Keratinocyte (primary cell): ENCODE data around the gene NCAM2. TPM values are rescaled to one million over a fixed set of nuclear protein-coding genes. Genes with fewer than 3 reads are reported as not detected.

ENCODE experiments used
- DNase-seq: peaks from one replicate; pipeline ENCODE4 v3.0.0-alpha.2; 2011; ENCODE audit warnings: low read depth, missing footprints, low spot score
- FAIRE-seq: peaks from 2 replicates; lab custom pipeline; 2011; peaks lifted over from hg19 to GRCh38; lab: Jason Lieb, UNC
- H2AFZ ChIP-seq: 2 replicates; pipeline ENCODE4 v1.6.0; 2012; ENCODE audit warnings: low read length, control low read depth, inconsistent platforms; ENCODE audit not compliant: control insufficient read depth
- H3K27ac ChIP-seq: 2 replicates; pipeline ENCODE4 v1.5.1; 2011; ENCODE audit warnings: low read length; ENCODE audit not compliant: control insufficient read depth, insufficient read depth
- H3K27me3 ChIP-seq: 3 replicates; pipeline ENCODE4 v1.6.0; 2011; ENCODE audit warnings: low read length; ENCODE audit not compliant: control insufficient read depth, insufficient read depth; ENCODE audit errors: extremely low read depth
- H3K36me3 ChIP-seq, 2 experiments: 2 replicates in 1 of 2; 3 replicates in 1 of 2; pipeline ENCODE4 v1.5.1; 2011; ENCODE audit warnings: low read length in 2 of 2, mild to moderate bottlenecking in 1 of 2; ENCODE audit not compliant: control insufficient read depth in 2 of 2, insufficient read depth in 2 of 2; ENCODE audit errors: extremely low read depth in 1 of 2
- H3K4me1 ChIP-seq: 3 replicates; pipeline ENCODE4 v1.5.1; 2011; ENCODE audit warnings: low read length; ENCODE audit not compliant: control insufficient read depth, insufficient read depth; ENCODE audit errors: extremely low read depth
- H3K4me2 ChIP-seq: 3 replicates; pipeline ENCODE4 v1.6.0; 2011; ENCODE audit warnings: low read depth, low read length; ENCODE audit not compliant: control insufficient read depth, insufficient read depth; ENCODE audit errors: extremely low read depth
- H3K4me3 ChIP-seq, 3 experiments: fragments of 200-600 bp in 1 of 3; sonication (generic) in 1 of 3; 2 replicates in 2 of 3; 3 replicates in 1 of 3; pipeline ENCODE4 v1.5.1; 2011 to 2016; ENCODE audit warnings: low read length in 3 of 3, mild to moderate bottlenecking in 3 of 3, control low read depth in 2 of 3, inconsistent platforms in 1 of 3, low read depth in 1 of 3, mixed read lengths in 1 of 3, mixed run types in 1 of 3, moderate library complexity in 1 of 3; ENCODE audit not compliant: control insufficient read depth in 2 of 3, insufficient read depth in 2 of 3; ENCODE audit errors: extremely low read depth in 1 of 3
- H3K79me2 ChIP-seq: 2 replicates; pipeline ENCODE4 v1.6.0; 2012; ENCODE audit warnings: low read length; ENCODE audit not compliant: control insufficient read depth, insufficient read depth
- H3K9ac ChIP-seq: 3 replicates; pipeline ENCODE4 v1.6.0; 2011; ENCODE audit warnings: low read length; ENCODE audit not compliant: control insufficient read depth, insufficient read depth; ENCODE audit errors: extremely low read depth
- H3K9me1 ChIP-seq: 3 replicates; pipeline ENCODE4 v1.6.0; 2011; ENCODE audit warnings: low read length; ENCODE audit not compliant: control insufficient read depth, insufficient read depth; ENCODE audit errors: extremely low read depth
- H3K9me3 ChIP-seq: 2 replicates; pipeline ENCODE4 v1.5.1; 2012; ENCODE audit warnings: low read depth, low read length; ENCODE audit not compliant: control insufficient read depth
- H4K20me1 ChIP-seq: 3 replicates; pipeline ENCODE4 v1.6.0; 2011; ENCODE audit warnings: low read length; ENCODE audit not compliant: control insufficient read depth, insufficient read depth; ENCODE audit errors: extremely low read depth
- CTCF ChIP-seq, 3 experiments: IDR thresholded peaks in 1 of 3; conservative IDR thresholded peaks in 1 of 3; optimal IDR thresholded peaks in 1 of 3; 2 replicates in 2 of 3; 3 replicates in 1 of 3; pipeline versions ENCODE3 to v1.5.1; 2011; ENCODE audit warnings: low read length in 3 of 3, mild to moderate bottlenecking in 3 of 3, moderate library complexity in 2 of 3, control low read depth in 1 of 3, inconsistent platforms in 1 of 3; ENCODE audit not compliant: insufficient read depth in 2 of 3; ENCODE audit errors: extremely low read depth in 1 of 3
- EZH2 ChIP-seq: IDR thresholded peaks from one replicate; pipeline ENCODE4 v1.6.1; 2012; ENCODE audit warnings: inconsistent platforms, mild to moderate bottlenecking, low read length, moderate library complexity
- dilution Hi-C: fragments of 300-500 bp; cut with MboI; formaldehyde crosslinking; loops from one replicate; pipeline ENCODE4 v1.7.0; 2020; ENCODE audit warnings: low sequenced_read_pairs; ENCODE audit not compliant: extremely low pct_ligation_motif_present
- polyA plus RNA-seq, 5 experiments: library from polyadenylated mRNA; depleted of rRNA in 3 of 5; stranded (reverse) in 3 of 5; stranded (forward) in 1 of 5; unstranded in 1 of 5; fragments of >200 nt; gene quantifications; 1 replicate in 1 of 5; 2 replicates in 3 of 5; 3 replicates in 1 of 5; pipeline versions ENCODE4 v1.2.1 to v1.2.3, GENCODE V29; 2011 to 2012; ENCODE audit warnings: missing spikeins in 2 of 5, low read depth in 1 of 5, low replicate concordance in 1 of 5

The NCAM2 gene
- polyA plus RNA-seq, 1 donor (not counting 4 experiments of a cell fraction or from before 2014, with no cell fraction given) = 0.16 TPM

GRCh38 chr21:21396424-21396823, 398.2 kb downstream of the NCAM2 start:
- H3K79me2 ChIP-seq = no peaks in the 10 kb centered on the region
- no peaks in the 10 kb centered on the region for H3K9me1 ChIP-seq
- peaks cover 9% of the 10 kb centered on the region for H3K9me3 ChIP-seq
- no peaks in the 10 kb centered on the region for H3K36me3 ChIP-seq
- no peak overlapping the region for H3K27ac ChIP-seq
- TF ChIP-seq CTCF (optimal IDR thresholded peaks at IDR 0.05 in 1 of 3, IDR thresholded peaks at IDR 0.05 in 1 of 3, conservative IDR thresholded peaks at IDR 0.05 in 1 of 3; ENCODE audit: extremely low read depth in 1 of 3, insufficient read depth in 2 of 3, low read length in 3 of 3) (no peak), EZH2 (no peak)
- H3K9ac ChIP-seq = no peak overlapping the region
- dilution Hi-C loops = no loop called here
- H2AFZ ChIP-seq = no peak overlapping the region
- DNase-seq (no peak), FAIRE-seq (no peak)
- H3K4me1 ChIP-seq = no peaks in the 10 kb centered on the region
- H3K4me3 ChIP-seq = no peak overlapping the region
- no peak overlapping the region for H3K4me2 ChIP-seq
- H4K20me1 ChIP-seq = no peaks in the 10 kb centered on the region
- no peaks in the 10 kb centered on the region for H3K27me3 ChIP-seq

DNA sequence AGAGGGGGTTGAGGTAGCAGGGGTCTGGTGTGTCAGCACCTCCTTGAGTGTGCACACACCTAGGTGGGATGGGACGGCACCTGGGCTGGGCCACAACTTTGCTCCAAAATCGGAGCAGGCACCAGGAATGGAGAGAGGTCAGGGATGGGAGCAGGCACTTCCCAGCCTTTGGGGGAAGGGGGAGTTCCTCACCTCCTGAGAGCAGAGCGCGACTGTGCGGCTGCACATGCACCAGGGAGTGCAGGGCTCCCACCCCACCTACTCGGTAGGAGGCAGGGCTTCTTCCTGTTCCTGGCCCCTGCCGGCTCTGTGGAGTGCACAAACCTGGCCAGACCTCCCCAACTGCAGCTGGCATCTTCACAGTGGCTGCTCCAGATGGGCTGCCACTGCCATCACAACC, 399.3 kb downstream of the NCAM2 start:
- no peak overlapping the region for H3K27ac ChIP-seq
- no peaks in the 10 kb centered on the region for H3K27me3 ChIP-seq
- FAIRE-seq = no peak
- H3K9ac ChIP-seq = no peak overlapping the region
- dilution Hi-C loops = no loop called here
- H3K36me3 ChIP-seq = no peaks in the 10 kb centered on the region
- H3K9me3 ChIP-seq = peaks cover 9% of the 10 kb centered on the region
- no peaks in the 10 kb centered on the region for H4K20me1 ChIP-seq
- no peak overlapping the region for H2AFZ ChIP-seq
- no peak for TF ChIP-seq EZH2
- TF ChIP-seq CTCF (optimal IDR thresholded peaks at IDR 0.05 in 1 of 3, IDR thresholded peaks at IDR 0.05 in 1 of 3, conservative IDR thresholded peaks at IDR 0.05 in 1 of 3; ENCODE audit: extremely low read depth in 1 of 3, insufficient read depth in 2 of 3, low read length in 3 of 3) = no peak
- no peaks in the 10 kb centered on the region for H3K79me2 ChIP-seq
- no peaks in the 10 kb centered on the region for H3K9me1 ChIP-seq
- H3K4me2 ChIP-seq = no peak overlapping the region
- H3K4me1 ChIP-seq = no peaks in the 10 kb centered on the region
- DNase-seq = no peak
- no peak overlapping the region for H3K4me3 ChIP-seq
